ENCODE measurements around the gene BSG.

Gene BSG

GRCh38 chr19:604355-604754 lies 32.0 kb downstream of the BSG start:
- DNase-seq (ENCODE audit: low spot score), result peak; percentile 39

DNA sequence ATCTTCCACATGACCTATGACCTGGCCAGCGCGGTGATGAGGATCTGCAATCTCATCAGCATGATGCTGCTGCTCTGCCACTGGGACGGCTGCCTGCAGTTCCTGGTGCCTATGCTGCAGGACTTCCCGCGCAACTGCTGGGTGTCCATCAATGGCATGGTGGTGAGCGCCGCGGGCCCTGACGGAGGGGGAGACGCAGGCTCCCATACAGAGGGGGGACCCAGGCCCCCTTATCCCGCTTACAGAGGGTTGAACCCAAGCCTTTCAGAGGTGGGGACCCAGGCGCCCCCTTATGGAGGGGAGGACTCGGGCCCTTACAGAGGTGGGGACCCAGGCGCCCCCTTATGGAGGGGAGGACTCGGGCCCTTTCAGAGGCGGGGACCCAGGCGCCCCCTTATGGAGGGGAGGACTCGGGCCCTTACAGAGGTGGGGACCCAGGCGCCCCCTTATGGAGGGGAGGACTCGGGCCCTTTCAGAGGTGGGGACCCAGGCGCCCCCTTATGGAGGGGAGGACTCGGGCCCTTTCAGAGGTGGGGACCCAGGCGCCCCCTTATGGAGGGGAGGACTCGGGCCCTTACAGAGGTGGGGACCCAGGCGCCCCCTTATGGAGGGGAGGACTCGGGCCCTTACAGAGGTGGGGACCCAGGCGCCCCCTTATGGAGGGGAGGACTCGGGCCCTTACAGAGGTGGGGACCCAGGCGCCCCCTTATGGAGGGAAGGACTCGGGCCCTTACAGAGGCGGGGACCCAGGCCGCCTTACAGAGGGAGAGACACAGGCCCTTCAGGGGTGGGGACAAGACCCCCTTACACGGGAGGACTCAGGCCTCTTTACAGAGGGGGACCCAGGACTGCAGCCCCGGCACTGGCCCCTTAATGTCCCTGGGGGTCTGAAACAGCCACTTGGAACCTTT lies 32.9 kb downstream of the BSG start:
- DNase-seq (ENCODE audit: low spot score), result peak; percentile 44

DNA sequence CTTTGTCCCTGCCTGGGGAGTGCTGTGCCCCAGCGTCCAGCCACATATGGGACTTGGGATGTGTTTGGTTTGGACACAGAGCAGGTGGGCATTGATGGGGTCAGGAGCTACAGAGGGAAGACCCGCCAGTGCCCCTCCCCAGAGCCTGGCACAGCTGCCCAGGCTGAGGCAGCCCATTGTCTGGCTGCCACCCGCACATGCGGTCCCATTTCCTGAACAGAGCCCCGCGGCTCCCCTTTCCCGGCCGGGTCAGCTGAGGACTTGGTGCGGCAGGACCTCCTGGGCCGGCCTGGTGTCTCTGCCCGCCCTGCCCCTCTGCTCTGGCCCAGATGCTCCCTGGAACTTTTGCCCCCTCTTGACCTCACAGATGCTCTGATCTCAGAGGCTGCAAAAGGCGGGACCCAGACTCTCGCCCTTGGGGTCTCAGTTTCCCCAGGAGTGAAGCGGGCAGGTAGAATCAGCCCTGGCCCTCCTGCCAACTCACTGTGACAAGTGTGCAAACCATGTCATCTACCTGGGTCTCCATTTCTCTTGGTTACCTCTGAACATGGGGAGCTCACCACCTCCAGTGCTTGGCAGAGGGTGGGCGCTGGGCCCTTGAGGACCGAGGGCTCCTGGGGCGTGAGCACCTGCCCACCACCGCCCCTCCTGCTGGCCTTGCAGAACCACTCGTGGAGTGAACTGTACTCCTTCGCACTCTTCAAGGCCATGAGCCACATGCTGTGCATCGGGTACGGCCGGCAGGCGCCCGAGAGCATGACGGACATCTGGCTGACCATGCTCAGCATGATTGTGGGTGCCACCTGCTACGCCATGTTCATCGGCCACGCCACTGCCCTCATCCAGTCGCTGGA lies 35.1 kb downstream of the BSG start:
- DNase-seq (ENCODE audit: low spot score), result no peak

DNA sequence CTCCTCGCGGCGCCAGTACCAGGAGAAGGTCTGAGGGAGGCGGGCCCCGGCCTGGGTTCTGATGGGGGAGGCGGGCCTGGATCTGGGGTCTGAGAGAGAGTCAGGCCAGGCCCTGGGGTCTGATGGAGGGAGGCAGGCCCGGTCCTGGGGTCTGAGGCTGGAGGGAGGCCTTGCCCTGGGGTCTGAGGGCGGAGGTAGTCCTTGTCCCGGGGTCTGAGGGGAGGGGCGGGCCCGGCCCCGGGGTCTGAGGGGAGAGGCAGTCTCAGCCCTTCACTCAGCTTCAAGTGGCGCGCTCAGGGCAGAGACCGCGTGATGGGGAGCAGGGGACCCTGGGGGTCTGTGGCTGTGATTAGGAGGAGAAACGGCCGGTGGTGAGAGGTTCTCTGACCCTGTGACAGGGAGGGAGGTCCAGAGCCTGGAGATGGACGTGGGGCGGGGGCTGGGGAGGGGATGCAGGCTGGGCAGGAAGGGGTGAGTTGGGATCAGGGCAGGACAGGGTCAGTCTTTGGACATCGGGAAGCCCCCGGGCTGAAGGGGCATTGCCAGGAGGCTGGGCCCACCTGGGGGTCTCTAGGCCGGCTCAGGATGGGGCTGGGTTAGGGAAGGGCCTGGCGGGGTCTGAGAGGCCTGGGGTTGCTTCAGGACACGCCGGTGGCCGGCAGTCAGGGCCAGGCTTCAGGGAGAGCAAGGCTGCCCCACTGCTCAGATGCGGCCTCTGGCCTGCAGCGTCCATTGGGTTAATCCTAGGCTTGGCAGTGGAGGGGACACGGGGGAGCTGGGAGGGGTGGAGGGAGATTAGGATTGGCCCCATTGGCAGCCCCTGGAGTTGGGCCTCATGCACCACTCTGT lies 36.0 kb downstream of the BSG start:
- DNase-seq (ENCODE audit: low spot score), result no peak

DNA sequence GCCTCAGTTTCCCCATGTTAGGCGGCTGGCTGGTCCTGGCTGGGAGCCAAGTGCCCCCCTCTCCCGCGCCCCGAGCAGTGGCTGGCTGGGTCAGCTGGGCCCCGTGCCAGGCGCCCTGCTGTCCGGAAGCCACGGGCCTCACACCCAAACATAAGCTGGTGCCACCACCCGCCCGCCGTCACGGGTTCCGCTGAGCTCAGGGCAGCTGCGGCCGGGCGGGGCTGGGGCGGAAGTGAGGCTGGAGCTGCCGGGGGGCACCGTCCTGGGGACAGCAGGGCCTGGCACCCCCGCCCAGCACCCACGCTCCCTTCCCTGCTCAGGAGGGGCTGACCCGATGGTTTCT lies 36.6 kb downstream of the BSG start:
- no peak for DNase-seq (ENCODE audit: low spot score)

- peak; percentile 39 for DNase-seq (ENCODE audit: low spot score)
Observed at GRCh38 chr19:610071-610800, 37.8 kb downstream of the BSG start.

GRCh38 chr19:610801-611480 lies 38.5 kb downstream of the BSG start:
- DNase-seq (ENCODE audit: low spot score), result peak; percentile 60

GRCh38 chr19:611481-611868 lies 39.1 kb downstream of the BSG start:
- DNase-seq (ENCODE audit: low spot score), result peak; percentile 76

- no peak for DNase-seq (ENCODE audit: low spot score)
Observed at GRCh38 chr19:612941-613340, 40.5 kb downstream of the BSG start.

- DNase-seq (ENCODE audit: low spot score), result no peak
Observed at GRCh38 chr19:613732-614567, 41.6 kb downstream of the BSG start.

GRCh38 chr19:615619-616018 lies 43.2 kb downstream of the BSG start:
- DNase-seq (ENCODE audit: low spot score), result no peak

DNA sequence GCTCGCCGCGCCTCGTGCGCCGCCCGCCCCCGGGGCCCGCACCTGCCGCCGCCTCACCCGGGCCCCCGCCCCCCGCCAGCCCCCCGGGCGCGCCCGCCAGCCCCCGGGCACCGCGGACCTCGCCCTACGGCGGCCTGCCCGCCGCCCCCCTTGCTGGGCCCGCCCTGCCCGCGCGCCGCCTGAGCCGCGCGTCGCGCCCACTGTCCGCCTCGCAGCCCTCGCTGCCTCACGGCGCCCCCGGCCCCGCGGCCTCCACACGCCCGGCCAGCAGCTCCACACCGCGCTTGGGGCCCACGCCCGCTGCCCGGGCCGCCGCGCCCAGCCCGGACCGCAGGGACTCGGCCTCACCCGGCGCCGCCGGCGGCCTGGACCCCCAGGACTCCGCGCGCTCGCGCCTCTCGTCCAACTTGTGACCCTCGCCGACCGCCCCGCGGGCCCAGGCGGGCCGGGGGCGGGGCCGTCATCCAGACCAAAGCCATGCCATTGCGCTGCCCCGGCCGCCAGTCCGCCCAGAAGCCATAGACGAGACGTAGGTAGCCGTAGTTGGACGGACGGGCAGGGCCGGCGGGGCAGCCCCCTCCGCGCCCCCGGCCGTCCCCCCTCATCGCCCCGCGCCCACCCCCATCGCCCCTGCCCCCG lies 43.8 kb downstream of the BSG start:
- DNase-seq (ENCODE audit: low spot score), result no peak

DNA sequence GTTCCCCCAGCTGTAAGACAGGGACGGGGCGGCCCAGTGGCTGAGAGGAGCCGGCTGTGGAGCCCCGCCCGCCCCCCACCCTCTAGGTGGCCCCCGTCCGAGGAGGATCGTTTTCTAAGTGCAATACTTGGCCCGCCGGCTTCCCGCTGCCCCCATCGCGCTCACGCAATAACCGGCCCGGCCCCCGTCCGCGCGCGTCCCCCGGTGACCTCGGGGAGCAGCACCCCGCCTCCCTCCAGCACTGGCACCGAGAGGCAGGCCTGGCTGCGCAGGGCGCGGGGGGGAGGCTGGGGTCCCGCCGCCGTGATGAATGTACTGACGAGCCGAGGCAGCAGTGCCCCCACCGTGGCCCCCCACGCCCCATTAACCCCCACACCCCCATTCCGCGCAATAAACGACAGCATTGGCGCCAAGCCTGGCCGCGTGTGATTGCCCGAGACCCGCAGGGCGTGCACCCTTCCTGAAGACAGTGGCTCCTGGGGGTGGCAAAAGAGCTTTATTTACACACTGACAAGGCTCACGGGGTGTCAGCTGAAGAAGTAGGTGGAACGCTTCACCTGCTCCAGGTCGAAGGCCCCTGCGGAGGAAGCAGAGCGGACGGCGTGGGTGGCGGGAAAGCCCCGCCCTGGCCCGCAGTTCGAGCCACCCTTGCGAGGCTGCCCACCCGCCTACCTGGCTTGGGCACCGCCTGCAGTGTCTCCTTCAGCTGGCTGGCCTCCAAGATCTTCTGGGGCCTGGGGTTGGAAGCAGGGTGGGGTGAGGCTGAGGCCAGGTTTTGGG lies 44.5 kb downstream of the BSG start:
- no peak for DNase-seq (ENCODE audit: low spot score)

DNA sequence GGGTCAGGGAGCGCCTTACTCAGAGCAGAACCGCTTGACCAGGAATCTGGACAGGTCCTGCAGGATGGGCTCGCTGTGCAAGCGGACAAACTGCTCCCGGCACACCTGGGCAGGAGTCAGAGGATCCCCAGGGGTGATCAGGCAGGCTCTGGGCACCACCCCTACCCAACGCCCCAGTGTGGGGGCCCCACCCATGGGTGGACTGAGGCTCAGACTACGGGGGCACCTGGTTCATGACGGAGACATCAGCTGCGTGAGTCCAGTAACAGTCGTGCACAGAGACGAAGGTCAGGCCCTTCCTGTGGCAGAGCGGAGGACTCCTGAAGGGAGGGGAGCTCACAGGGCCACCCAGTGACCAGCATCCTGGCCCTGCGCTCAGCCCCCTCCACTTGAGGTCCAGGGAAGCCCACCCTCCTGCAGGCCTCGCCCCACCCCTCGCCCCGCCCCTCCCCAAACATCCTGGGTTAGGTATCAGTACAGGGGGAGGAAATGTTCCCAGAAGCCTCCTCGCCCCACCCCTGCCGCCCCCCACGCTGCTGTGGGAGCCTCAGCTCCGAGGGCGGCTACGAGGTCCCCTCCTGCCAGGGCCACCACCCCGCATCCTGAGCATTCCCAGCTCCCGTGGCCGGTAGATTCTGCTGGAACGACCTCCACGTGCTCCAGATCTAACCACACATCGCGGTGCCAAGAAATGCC lies 45.3 kb downstream of the BSG start:
- DNase-seq (ENCODE audit: low spot score), result no peak

- no peak for DNase-seq (ENCODE audit: low spot score)
Observed at GRCh38 chr19:618247-618619, 45.8 kb downstream of the BSG start.

- DNase-seq (ENCODE audit: low spot score), result no peak
Observed at GRCh38 chr19:618674-619285, 46.4 kb downstream of the BSG start.

DNA sequence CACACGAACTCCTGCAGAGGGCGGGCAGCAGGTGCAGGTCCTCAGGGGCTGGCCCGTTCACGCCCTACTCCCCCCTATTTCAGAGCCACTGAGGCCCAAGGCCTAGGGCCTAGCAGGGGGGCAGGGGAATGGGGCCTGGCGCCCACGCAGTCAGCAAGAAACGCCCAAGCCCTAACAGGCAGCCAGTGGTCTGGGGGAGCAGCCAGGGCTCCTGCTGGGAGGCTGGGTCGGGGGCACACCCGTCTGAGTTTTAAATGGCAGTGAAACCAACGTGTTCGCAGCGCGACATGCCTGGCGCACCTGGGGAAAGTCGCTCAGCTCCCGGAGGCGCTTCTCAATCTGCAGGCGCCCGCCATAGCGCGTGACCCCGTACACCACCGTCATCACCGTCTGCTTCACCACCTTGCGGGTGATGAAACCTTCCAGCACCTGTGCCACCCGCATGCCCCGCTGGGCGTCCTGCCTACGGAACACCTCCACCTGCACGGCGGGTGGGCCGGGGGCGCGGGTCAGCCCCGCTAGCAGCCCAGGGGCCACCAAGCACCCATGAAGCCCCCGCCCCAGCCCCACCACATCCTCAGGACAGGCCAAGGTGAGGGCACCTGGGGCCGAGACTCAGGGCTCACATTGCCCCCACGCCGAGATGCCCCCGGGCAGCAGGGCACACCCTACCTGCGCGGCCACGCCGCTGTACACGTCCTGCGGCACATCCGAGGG lies 47.0 kb downstream of the BSG start:
- no peak for DNase-seq (ENCODE audit: low spot score)
